GM12872 (cell line): ENCODE measurements around the gene APOBEC2.

ENCODE experiments used
- CTCF ChIP-seq: IDR thresholded peaks from 3 replicates; pipeline ENCODE4 v1.5.1; 2011; ENCODE audit warnings: low read depth, mild to moderate bottlenecking, low read length, moderate library complexity; ENCODE audit not compliant: insufficient read depth

The APOBEC2 gene

GRCh38 chr6:41028561-41029412 lies 24.2 kb upstream of the APOBEC2 start:
- TF ChIP-seq CTCF: 0 out of 3 replicates have a peak, but pooled peaks have one; percentile 10

GRCh38 chr6:41032830-41033229 lies 20.2 kb upstream of the APOBEC2 start:
- no peak for TF ChIP-seq CTCF

- no peak for TF ChIP-seq CTCF
Observed at GRCh38 chr6:41033776-41034175, 19.2 kb upstream of the APOBEC2 start.

- no peak for TF ChIP-seq CTCF
Observed at GRCh38 chr6:41036186-41036585, 16.8 kb upstream of the APOBEC2 start.

GRCh38 chr6:41036601-41037000 lies 16.4 kb upstream of the APOBEC2 start:
- TF ChIP-seq CTCF: no peak

- TF ChIP-seq CTCF: no peak
Observed at GRCh38 chr6:41037107-41037900, 15.7 kb upstream of the APOBEC2 start.

- TF ChIP-seq CTCF: no peak
Observed at GRCh38 chr6:41038205-41038604, 14.8 kb upstream of the APOBEC2 start.
